GM12801 (cell line): ENCODE measurements around the gene EBPL.

ENCODE experiments used
- TF ChIP-seq, protein P1 (sequence below): IDR thresholded peaks from one replicate; pipeline ENCODE4 v1.5.1; 2011; ENCODE audit warnings: control low read depth; ENCODE audit not compliant: insufficient read length; ENCODE audit errors: extremely low read depth

Gene EBPL

GRCh38 chr13:49667773-49668172 lies 23.5 kb downstream of the EBPL start:
- TF ChIP-seq, protein P1, sequence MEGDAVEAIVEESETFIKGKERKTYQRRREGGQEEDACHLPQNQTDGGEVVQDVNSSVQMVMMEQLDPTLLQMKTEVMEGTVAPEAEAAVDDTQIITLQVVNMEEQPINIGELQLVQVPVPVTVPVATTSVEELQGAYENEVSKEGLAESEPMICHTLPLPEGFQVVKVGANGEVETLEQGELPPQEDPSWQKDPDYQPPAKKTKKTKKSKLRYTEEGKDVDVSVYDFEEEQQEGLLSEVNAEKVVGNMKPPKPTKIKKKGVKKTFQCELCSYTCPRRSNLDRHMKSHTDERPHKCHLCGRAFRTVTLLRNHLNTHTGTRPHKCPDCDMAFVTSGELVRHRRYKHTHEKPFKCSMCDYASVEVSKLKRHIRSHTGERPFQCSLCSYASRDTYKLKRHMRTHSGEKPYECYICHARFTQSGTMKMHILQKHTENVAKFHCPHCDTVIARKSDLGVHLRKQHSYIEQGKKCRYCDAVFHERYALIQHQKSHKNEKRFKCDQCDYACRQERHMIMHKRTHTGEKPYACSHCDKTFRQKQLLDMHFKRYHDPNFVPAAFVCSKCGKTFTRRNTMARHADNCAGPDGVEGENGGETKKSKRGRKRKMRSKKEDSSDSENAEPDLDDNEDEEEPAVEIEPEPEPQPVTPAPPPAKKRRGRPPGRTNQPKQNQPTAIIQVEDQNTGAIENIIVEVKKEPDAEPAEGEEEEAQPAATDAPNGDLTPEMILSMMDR = no peak

GRCh38 chr13:49664606-49665005 lies 26.7 kb downstream of the EBPL start:
- TF ChIP-seq, protein P1 = no peak

DNA sequence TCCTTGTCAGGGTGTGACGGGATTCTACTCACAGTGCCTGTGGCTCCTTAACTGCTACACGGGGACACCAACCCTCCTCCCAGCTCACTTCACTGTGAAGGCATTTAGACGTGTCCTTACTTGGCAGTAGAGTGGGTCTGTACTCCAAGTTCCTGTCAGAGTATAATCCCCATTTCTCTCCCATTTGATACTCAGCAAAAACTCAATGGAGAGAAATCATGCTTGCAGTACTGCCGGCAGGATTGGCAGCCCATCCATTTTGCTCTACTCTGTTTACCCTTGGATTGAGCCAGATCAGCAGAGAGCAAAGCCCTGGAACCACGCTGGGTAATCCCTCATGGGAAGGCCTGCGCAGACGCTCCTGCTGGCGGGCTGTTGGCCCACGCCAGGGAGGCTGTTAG lies 34.0 kb downstream of the EBPL start:
- TF ChIP-seq, protein P1 = no peak

DNA sequence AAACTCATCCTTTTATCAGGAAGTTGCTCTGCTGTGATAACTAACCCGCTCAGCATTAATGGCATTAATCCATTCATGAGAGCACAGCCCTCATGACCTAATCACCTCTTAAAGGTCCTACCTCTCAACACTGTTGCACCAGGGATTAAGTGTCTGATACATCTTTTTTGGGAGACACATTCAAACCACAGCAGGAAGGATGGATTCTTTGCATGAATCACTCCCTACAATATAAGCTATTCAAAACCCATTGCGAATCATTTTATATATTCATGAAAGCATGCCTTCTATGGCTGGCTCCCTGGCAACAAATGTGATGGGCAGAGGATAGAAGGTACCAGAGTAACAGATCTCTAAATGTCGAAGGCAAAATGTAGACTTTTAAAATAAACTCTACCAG lies 35.4 kb downstream of the EBPL start:
- TF ChIP-seq, protein P1 = no peak

DNA sequence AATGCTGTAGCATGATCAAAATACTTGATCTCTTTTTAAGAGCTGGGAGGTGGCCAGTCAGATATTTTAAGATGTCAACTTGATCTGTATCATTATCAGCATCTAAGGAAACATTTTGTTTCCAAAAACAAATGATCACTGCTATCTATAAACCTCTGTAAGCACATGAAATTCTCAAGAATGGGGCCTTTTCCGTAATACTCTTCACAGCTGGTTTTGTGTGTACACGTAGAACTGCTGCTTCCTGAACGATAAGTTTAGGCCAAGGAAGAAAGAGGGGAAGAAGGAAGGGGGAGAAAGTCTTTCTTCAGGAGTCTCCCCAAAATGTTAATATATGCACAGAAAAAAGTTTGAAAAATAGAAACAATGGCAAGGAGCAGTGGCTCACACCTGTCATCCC lies 37.3 kb downstream of the EBPL start:
- TF ChIP-seq, protein P1 = no peak

DNA sequence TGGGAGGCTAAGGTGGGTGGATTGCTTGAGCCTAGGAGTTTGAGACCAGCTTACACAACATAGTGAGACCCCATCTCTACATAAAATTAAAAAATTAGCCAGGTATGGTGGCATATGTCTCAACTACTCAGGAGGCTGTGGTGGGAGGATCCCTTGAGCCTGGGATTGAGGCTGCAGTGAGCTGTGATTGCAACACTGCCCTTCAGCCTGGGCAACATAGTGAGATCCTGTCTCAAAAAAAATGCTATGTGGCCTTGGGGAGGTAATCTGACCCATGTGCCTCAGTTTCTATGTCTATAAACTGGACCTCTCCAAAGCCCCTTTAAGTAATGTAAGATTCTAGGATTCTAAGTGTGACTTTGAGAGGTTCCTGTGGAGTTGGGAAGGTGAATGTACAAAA lies 37.8 kb downstream of the EBPL start:
- TF ChIP-seq, protein P1 = no peak

- TF ChIP-seq, protein P1 = no peak
Observed at GRCh38 chr13:49652355-49653305, 38.7 kb downstream of the EBPL start.
